Uterus (tissue), 4 donors: Measurements from ENCODE around the gene LRRC49. TPM values are rescaled to one million over a fixed set of nuclear protein-coding genes. Genes with fewer than 3 reads are reported as not detected.

Source experiments
- DNase-seq, 2 donors: peaks; one replicate each; pipeline ENCODE4 v3.0.0-alpha.2; 2019 to 2020
- H3K27ac ChIP-seq, 2 donors: fragments of 200-600 bp; sonication (generic); 1 replicate in 1 of 2; 2 replicates in 1 of 2; pipeline ENCODE4 v1.5.1; 2016 to 2018
- H3K27me3 ChIP-seq, 2 donors: fragments of 200-600 bp; sonication (generic); one replicate each; pipeline ENCODE4 v1.5.1; 2018 to 2019; ENCODE audit warnings: control low read depth in 1 of 2
- H3K36me3 ChIP-seq, 2 donors: fragments of 200-600 bp; sonication (generic); one replicate each; pipeline ENCODE4 v1.5.1; 2019; ENCODE audit warnings: control low read depth in 1 of 2
- H3K4me1 ChIP-seq, 2 donors: fragments of 200-600 bp; sonication (generic); one replicate each; pipeline ENCODE4 v1.5.1; 2018 to 2019; ENCODE audit warnings: control low read depth in 1 of 2
- H3K4me3 ChIP-seq, 2 donors: fragments of 200-600 bp; sonication (generic); 1 replicate in 1 of 2; 2 replicates in 1 of 2; pipeline ENCODE4 v1.5.1; 2018 to 2019; ENCODE audit warnings: mild to moderate bottlenecking in 1 of 2
- H3K9me3 ChIP-seq, 2 donors: fragments of 200-600 bp; sonication (generic); one replicate each; pipeline ENCODE4 v1.5.1; 2019; ENCODE audit warnings: control low read depth in 1 of 2
- CTCF ChIP-seq, 4 experiments: fragments of 200-600 bp in 2 of 4; fragments of 450-650 bp in 2 of 4; sonication (generic) in 2 of 4; IDR thresholded peaks; one replicate each; pipeline ENCODE4 v1.5.1; 2016 to 2019; ENCODE audit warnings: antibody characterized with exemption in 4 of 4, mild to moderate bottlenecking in 2 of 4, moderate library complexity in 1 of 4
- POLR2A ChIP-seq, 2 donors: fragments of 450-650 bp; IDR thresholded peaks; one replicate each; pipeline ENCODE4 v1.6.1; 2016; ENCODE audit warnings: antibody characterized with exemption in 2 of 2, mild to moderate bottlenecking in 1 of 2, moderate library complexity in 1 of 2
- intact Hi-C: fragments of 100-400 bp; cut with DNase I; formaldehyde crosslinking; loops from one replicate; pipeline ENCODE4 v1.15.1; 2023; ENCODE audit warnings: low total_unique reads
- total RNA-seq, 4 donors: library from RNA; depleted of rRNA in 3 of 4; stranded (reverse); fragments of >200 nt in 3 of 4; gene quantifications; one replicate each; pipeline versions ENCODE4 v1.1.0 to v1.2.4, GENCODE V29; 2014 to 2023
- donor health status: DM: yes; HTN: yes; CAD: no.

Gene LRRC49
- total RNA-seq, 4 donors from 2014 or later = 13.8 to 48.7 (median 19.7) TPM

GRCh38 chr15:71098920-71099319 lies 206.3 kb downstream of the LRRC49 start:
- Histone ChIP-seq H3K9me3 (no peaks in the 10 kb centered on the region), H3K4me1 (no peaks in the 10 kb centered on the region), H3K27ac (no peak overlapping the region), H3K27me3 (no peaks in the 10 kb centered on the region), H3K4me3 (no peak overlapping the region), H3K36me3 (no peaks in the 10 kb centered on the region)
- intact Hi-C loops = no loop called here
- TF ChIP-seq CTCF (IDR thresholded peaks at IDR 0.05) (no peak), POLR2A (IDR thresholded peaks at IDR 0.05) (no peak)
- DNase-seq = no peak

Other genes with a start within 250 kb of the LRRC49 start
- gene UACA, start 129.3 kb upstream of the LRRC49 start, total RNA-seq = 100 to 1,000 TPM in 1 of 4 donors, 10 to 100 TPM in 3; 20.9 to 147 (median 60.6) TPM
- 10 to 100 TPM; 11.9 to 59.4 (median 28.8) TPM for gene LARP6, start 38.7 kb upstream of the LRRC49 start, total RNA-seq
- 1 to 10 TPM; 1.8 to 4.1 (median 2.0) TPM for gene THAP10, start 393 bp upstream of the LRRC49 start, total RNA-seq
- gene THSD4, start 222.6 kb downstream of the LRRC49 start, total RNA-seq = 100 to 1,000 TPM in 1 of 4 donors, 10 to 100 TPM in 2, 1 to 10 TPM in 1; 7.1 to 144 (median 35.4) TPM